Stimulated activated CD4-positive, alpha-beta T cell treated with anti-CD3 and anti-CD28 coated beads, Interleukin-15, amount 100 ng/mL, for 1 hour (primary cell): ENCODE results near the gene GGT7.
"Not testable (repeated sequence)": the region's sequence is repeated elsewhere in the genome, so short reads cannot be mapped to it uniquely, and the experiment has no call there.

Source experiments
- DNase-seq, 2 donors: peaks; one replicate each; pipeline ENCODE4 v3.0.0-alpha.2; 2020; ENCODE audit warnings: low read depth in 1 of 2, low spot score in 1 of 2

Gene GGT7

GRCh38 chr20:34872622-34873224 lies at the start of gene GGT7:
TSS of gene GGT7 (minus strand) at chr20:34872856. CDS start at chr20:34872815, 41 bp downstream.
- peak; percentile 78 to 87 for DNase-seq

GRCh38 chr20:34921436-34921835 lies 48.8 kb upstream of the GGT7 start:
- no peak for DNase-seq

DNA sequence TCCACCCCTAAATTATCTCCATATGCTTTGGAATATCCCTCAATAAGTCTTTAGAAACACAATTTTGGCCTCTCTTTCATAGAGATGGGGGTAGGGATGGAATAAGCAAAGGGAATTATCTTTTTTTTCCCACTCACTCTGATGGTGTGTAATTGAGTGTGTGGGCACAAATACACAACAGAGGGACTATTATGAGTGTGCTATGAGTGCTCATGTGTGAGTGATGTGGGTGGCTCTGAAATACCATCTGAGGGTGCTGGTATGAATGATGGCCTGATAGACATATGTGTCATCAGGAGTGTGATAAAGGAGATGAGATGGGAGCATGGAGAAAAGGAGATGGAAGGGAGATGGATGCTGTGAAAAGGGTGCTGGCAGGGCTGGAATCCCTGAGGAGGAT lies 47.4 kb upstream of the GGT7 start:
- DNase-seq, result no peak

GRCh38 chr20:34916774-34917354 lies 44.2 kb upstream of the GGT7 start:
- DNase-seq, result no peak

- no peak for DNase-seq
Measured at GRCh38 chr20:34915749-34916455, 43.2 kb upstream of the GGT7 start.

DNA sequence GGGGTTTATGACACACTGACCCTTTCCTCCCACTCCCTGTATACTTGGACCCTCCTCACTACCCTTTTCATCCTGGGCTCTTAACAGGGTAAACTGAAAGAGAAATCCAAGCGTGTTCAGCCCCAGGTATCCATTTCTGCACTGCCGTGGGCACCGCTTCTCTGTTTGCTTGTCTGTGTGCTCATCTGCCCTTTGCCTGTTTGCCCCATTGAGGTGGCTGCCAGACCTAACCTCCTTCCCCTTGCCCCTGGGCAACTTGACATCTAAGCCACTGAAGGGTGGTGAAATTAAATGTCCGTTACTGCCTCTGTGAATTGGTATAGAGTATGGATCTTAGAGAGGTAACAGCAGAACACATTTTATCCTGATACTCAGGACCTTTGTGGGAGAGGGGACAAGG lies 42.5 kb upstream of the GGT7 start:
- no peak for DNase-seq

DNA sequence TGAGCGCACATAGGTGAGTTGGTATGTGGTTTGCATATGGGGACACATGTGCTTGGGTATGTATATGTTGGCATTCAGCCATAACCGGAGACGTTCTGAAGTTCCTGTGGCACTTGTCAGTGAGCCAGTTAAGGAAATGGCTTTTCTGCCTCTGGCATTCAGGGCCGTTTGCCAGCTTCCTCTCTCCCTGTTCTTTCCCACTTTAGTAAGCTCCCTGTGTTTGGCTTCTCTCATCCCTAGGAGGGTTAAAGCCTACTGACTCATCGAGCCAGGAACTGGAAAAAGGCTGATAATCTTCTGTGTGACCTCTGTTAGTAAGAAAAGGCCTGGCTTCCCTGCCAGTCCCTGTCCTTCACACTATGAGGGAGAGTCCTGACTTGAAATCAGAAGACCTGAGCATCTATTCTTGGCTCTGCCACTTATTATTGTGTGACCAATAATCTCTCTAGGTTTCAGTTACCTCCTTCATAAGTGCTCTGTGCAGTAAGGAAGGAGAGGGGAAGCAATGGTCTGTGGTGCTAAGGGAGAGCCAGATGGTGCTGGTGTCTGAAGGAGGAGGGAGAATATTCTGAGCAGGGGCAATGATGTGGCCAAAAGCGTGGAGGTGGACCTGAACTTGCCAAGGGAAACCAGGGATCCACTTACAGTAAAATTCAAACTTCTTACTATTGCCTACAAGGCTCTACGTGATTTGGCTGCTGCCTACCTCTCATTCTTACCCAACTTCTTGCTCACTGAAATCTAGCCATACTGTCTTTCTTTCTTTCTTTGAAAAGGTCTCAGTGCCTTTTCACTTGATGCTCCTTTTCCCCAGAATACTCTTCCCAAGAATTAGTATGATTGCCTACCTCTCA lies 35.2 kb upstream of the GGT7 start:
- no peak for DNase-seq

DNA sequence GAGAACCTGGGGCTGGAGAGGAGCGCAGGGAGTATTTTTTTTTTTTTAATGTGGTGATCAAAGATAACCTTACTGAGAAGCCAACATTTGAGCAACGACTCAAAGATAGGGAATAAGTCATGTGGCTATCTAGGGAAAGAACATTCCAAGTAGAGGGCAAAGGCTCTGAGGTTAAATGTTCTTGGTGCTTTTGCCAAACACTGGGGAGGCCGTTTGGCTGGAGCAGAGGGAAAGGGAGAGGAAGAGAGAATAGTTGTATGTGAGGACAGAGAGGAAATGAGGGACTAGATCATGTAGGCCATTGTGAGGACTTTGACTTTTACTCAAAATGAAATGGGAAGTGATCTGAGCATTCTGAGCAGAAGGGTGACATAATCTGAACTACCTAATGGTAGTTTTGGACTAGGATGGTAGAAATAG lies 31.6 kb upstream of the GGT7 start:
- DNase-seq, result no peak

GRCh38 chr20:34898731-34899130 lies 26.1 kb upstream of the GGT7 start:
- not testable (repeated sequence) for DNase-seq

- DNase-seq, result not testable (repeated sequence)
Measured at GRCh38 chr20:34898129-34898528, 25.5 kb upstream of the GGT7 start.

GRCh38 chr20:34896086-34896621 lies 23.5 kb upstream of the GGT7 start:
- no peak for DNase-seq

DNA sequence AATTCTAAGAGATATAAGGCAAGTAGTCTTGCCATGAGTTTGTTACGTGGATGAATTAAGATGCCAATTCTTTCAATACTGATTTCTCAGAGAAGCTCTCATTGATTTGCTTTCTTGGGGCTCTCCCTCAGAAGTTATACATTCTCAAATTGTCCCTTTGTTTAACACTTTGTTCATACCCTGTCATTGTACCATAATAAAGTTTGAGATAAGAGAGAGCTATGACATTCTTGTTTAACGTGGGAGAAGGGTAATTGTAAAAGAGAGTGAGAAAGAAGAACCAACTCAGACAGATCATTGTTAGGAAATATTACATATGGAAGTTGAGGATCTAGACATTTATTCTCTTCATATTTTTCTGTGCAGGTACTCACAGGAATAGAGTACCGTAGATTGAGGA lies 22.8 kb upstream of the GGT7 start:
- DNase-seq, result no peak

GRCh38 chr20:34894723-34895122 lies 22.1 kb upstream of the GGT7 start:
- DNase-seq, result no peak

- DNase-seq, result no peak
Measured at GRCh38 chr20:34892671-34893070, 20.0 kb upstream of the GGT7 start.

DNA sequence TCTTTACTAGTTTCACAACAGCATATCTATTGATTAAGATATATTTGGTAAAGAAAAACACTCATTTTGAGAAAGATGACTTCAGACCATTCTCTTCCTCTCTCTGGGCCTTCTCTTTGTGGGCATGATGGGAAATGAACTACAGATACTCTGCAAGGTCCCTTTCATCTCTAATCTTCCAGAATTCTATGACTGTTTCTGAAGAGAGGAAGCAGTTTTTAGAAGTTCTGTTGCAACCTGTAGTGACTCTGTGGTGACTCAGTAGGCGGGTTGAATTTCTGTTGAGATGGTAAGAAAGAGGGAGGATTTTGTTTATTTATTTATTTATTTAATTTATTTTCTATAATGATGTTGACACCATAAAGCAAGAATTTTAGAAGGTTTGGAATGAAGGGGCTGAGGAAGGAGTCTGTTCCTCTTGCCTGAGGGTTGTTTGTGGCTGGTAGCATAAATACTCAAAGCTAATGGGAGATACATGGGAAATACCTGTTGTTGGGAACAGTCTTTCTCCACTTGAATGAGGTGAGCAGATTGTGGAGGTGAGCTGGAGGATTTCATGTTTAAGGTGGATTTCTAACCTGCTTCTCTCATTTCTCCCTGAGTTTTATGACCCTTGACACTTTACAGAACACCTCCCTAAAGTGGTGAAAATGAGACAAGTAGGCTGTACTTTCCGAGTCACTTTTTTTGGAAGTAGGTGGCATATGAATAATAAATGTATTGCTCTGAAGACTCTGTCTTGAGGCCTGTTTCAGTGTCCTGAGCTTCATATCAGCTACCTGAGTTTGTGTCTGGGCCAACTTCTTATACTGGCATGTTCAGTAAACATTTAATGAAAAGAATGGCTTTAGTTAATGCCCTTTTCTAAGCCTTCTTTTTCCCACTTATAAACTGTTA lies 18.8 kb upstream of the GGT7 start:
- DNase-seq, result no peak

GRCh38 chr20:34888468-34888867 lies 15.8 kb upstream of the GGT7 start:
- DNase-seq, result no peak

- no peak for DNase-seq
Measured at GRCh38 chr20:34887023-34887422, 14.4 kb upstream of the GGT7 start.

GRCh38 chr20:34886122-34886521 lies 13.5 kb upstream of the GGT7 start:
- DNase-seq, result no peak

DNA sequence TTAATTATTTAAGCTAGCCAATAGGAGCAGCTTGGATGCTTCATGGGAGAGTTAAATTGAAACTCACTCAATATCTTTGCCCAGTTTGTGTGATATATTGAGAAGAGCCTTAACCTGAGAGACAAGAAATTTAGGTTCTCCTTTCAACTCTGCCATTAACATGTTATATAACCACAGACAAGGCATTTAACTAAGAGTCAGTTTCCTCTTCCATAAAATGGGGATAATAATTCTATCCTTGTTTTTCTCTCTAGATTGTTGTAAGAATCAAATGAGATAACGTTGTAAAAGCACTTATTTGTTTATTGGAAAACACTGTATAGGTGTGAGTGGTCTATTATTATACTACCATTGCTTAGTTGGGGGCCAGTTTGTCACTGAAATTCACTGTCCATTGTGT lies 11.6 kb upstream of the GGT7 start:
- DNase-seq, result no peak

GRCh38 chr20:34883809-34884208 lies 11.2 kb upstream of the GGT7 start:
- DNase-seq, result no peak
